ENCODE results near the gene CHID1.

DNA sequence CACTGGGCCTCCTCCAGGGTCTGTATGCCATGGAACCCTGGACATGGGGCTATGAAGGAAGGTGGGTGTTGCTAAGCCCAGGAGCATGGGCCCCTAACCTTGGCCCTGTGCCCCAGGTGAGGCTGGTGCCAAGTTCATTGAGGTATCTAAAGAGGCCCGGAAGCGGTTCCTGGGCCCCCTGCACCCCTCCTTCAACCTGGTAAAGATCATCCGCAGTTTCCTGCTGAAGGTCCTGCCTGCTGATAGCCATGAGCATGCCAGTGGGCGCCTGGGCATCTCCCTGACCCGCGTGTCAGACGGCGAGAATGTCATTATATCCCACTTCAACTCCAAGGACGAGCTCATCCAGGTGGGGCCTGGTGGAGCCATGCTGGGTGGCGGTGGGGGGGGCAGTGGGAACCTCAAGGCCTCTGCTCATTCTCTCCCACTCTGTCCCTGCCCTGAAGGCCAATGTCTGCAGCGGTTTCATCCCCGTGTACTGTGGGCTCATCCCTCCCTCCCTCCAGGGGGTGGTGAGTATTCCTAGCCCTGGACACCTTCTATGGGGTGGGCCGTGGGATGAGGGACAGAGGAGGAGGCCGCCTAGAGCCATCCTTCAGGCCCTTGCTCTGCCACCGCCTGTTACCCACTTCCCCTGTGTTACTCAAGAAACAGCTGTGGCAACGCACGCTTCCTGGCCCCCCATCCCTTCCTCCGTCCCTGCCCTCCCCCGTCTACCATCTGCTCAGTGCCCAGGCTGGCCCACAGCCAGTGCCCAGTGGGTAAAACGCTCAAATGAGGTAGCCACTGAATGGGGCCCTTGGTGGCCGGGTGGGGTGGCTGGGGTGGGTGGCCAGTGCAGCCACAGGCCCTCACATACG is 88.9 kb downstream of the CHID1 start:
- TF ChIP-seq, protein P1, sequence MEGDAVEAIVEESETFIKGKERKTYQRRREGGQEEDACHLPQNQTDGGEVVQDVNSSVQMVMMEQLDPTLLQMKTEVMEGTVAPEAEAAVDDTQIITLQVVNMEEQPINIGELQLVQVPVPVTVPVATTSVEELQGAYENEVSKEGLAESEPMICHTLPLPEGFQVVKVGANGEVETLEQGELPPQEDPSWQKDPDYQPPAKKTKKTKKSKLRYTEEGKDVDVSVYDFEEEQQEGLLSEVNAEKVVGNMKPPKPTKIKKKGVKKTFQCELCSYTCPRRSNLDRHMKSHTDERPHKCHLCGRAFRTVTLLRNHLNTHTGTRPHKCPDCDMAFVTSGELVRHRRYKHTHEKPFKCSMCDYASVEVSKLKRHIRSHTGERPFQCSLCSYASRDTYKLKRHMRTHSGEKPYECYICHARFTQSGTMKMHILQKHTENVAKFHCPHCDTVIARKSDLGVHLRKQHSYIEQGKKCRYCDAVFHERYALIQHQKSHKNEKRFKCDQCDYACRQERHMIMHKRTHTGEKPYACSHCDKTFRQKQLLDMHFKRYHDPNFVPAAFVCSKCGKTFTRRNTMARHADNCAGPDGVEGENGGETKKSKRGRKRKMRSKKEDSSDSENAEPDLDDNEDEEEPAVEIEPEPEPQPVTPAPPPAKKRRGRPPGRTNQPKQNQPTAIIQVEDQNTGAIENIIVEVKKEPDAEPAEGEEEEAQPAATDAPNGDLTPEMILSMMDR (conservative IDR thresholded peaks at IDR 0.05; ENCODE audit: low read length), result no peak
- no peak for TF ChIP-seq EZH2phosphoT487 (IDR thresholded peaks at IDR 0.05; ENCODE audit: borderline replicate concordance)
